Fibroblast of lung (primary cell): Measurements from ENCODE around the gene HSD17B12.

Source experiments
- EZH2 ChIP-seq: IDR thresholded peaks from 2 replicates; pipeline ENCODE4 v1.5.1; 2012; ENCODE audit warnings: low read length, control low read depth, mild to moderate bottlenecking; ENCODE audit errors: missing control alignments
- TF ChIP-seq, protein P1 (sequence below), 2 donors: IDR thresholded peaks in 1 of 2; conservative IDR thresholded peaks in 1 of 2; 1 replicate in 1 of 2; 2 replicates in 1 of 2; pipeline ENCODE4 v1.5.1; 2011 to 2012; ENCODE audit warnings: low read length in 2 of 2, control low read depth in 1 of 2, inconsistent platforms in 1 of 2, low read depth in 1 of 2, mild to moderate bottlenecking in 1 of 2

DNA sequence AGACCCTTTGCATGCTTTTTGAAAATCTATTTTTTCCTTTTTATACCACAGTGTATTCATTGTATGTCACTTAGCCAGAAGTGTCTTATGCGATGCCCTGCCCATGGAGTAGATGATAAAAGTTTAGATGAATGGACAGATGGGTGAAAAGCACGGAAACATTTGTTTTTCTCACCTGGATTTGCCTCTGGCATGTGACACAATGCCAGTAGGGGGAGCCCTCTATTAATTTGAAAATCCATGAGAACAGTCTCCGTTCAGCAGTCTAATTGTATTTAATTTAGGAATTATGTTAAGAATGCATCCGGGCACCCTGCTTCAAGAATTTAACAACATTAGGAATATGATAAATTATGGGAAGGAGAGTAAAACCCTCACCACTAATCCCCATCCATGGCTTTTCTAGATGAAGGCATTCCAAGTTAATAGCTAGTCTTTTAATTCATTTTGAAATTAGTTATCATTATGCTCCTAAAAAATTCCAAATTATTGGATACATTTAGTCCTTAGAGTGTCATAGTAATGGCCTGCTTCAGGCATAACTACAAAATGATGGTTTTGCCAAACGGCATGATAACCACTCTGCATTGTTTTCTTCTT is 144.8 kb downstream of the HSD17B12 start:
- no peak for TF ChIP-seq EZH2
- TF ChIP-seq, protein P1, sequence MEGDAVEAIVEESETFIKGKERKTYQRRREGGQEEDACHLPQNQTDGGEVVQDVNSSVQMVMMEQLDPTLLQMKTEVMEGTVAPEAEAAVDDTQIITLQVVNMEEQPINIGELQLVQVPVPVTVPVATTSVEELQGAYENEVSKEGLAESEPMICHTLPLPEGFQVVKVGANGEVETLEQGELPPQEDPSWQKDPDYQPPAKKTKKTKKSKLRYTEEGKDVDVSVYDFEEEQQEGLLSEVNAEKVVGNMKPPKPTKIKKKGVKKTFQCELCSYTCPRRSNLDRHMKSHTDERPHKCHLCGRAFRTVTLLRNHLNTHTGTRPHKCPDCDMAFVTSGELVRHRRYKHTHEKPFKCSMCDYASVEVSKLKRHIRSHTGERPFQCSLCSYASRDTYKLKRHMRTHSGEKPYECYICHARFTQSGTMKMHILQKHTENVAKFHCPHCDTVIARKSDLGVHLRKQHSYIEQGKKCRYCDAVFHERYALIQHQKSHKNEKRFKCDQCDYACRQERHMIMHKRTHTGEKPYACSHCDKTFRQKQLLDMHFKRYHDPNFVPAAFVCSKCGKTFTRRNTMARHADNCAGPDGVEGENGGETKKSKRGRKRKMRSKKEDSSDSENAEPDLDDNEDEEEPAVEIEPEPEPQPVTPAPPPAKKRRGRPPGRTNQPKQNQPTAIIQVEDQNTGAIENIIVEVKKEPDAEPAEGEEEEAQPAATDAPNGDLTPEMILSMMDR (conservative IDR thresholded peaks at IDR 0.05 in 1 of 2, IDR thresholded peaks at IDR 0.05 in 1 of 2; ENCODE audit: low read depth in 1 of 2, low read length in 2 of 2), result peak; percentile 64 to 75
